RWPE2 (cell line): Measurements from ENCODE around the gene CCDC160.
A peak's percentile ranks its signal among the peaks of the same experiment; 100 is the strongest.

Experiments
- ATAC-seq: fragments of 200-7000 bp; cut with Tn5 transposase; 3 replicates; pipeline ENCODE4 v1.9.1; 2021; ENCODE audit warnings: low read depth
- DNase-seq: peaks from one replicate; pipeline ENCODE4 v3.0.0-alpha.2; 2020; ENCODE audit warnings: low spot score
- H3K27ac ChIP-seq: fragments of 450-650 bp; 2 replicates; pipeline ENCODE4 v1.5.1; 2017; ENCODE audit warnings: mild to moderate bottlenecking; ENCODE audit not compliant: poor library complexity, severe bottlenecking
- H3K27me3 ChIP-seq: fragments of 250-450 bp; sonication (Bioruptor Pico); 2 replicates; pipeline ENCODE4 v1.5.1; 2021; ENCODE audit warnings: mild to moderate bottlenecking, moderate library complexity; ENCODE audit not compliant: insufficient read depth, poor library complexity, severe bottlenecking
- H3K36me3 ChIP-seq: fragments of 250-450 bp; sonication (Bioruptor Pico); 2 replicates; pipeline ENCODE4 v1.5.1; 2020; ENCODE audit warnings: low read depth, mild to moderate bottlenecking, moderate library complexity
- H3K4me1 ChIP-seq: fragments of 250-450 bp; sonication (Bioruptor Pico); 2 replicates; pipeline ENCODE4 v1.5.1; 2021; ENCODE audit warnings: mild to moderate bottlenecking, moderate library complexity; ENCODE audit not compliant: insufficient read depth, poor library complexity, severe bottlenecking
- H3K4me3 ChIP-seq: fragments of 250-450 bp; sonication (Bioruptor Pico); 2 replicates; pipeline ENCODE4 v1.5.1; 2021; ENCODE audit warnings: mild to moderate bottlenecking, moderate library complexity; ENCODE audit not compliant: severe bottlenecking
- H3K9me3 ChIP-seq: fragments of 250-450 bp; sonication (Bioruptor Pico); 2 replicates; pipeline ENCODE4 v1.5.1; 2021; ENCODE audit warnings: mild to moderate bottlenecking, moderate library complexity; ENCODE audit not compliant: severe bottlenecking
- TF ChIP-seq, protein P1 (sequence below): fragments of 450-650 bp; IDR thresholded peaks from one replicate; pipeline ENCODE4 v1.5.1; 2017; ENCODE audit warnings: mild to moderate bottlenecking, moderate library complexity; ENCODE audit not compliant: poor library complexity, severe bottlenecking

Gene CCDC160

DNA sequence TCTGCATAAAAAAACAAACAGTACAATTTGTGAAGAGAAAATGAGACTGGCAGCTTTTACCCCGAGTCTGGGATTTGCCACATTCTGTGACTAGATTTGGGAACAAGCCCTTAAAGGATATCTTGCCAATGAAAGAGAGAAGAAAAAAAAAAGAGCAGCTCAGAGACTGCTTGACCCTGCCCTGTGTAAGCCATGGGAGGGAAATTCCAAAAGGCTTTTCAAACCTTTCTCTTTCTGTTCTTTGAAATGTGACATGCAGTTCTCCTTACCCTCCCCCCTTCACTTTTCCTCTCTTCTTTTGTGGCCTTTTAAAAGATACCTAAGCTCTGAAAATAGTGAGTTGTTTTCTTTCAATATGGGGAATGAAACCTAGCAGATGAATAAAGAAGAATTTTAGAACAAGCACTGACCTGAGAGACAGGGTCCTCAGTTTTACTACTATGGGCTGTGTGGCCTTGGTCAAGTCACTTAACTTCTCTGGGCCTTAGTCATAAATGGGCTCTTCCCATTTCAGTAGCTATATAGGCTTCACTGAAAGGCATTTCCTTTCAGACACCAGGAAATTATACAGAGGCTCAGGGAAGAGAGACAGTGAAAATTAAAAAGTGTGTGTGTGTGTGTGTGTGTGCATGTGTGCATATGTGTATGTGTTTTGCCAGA is 5.1 kb downstream of the CCDC160 start:
- Histone ChIP-seq H3K27ac (no peak overlapping the region), H3K36me3 (no peaks in the 10 kb centered on the region), H3K27me3 (no peaks in the 10 kb centered on the region), H3K4me3 (no peak overlapping the region), H3K9me3 (no peaks in the 10 kb centered on the region), H3K4me1 (no peaks in the 10 kb centered on the region)
- ATAC-seq (no peak), DNase-seq (no peak)
- TF ChIP-seq, protein P1, sequence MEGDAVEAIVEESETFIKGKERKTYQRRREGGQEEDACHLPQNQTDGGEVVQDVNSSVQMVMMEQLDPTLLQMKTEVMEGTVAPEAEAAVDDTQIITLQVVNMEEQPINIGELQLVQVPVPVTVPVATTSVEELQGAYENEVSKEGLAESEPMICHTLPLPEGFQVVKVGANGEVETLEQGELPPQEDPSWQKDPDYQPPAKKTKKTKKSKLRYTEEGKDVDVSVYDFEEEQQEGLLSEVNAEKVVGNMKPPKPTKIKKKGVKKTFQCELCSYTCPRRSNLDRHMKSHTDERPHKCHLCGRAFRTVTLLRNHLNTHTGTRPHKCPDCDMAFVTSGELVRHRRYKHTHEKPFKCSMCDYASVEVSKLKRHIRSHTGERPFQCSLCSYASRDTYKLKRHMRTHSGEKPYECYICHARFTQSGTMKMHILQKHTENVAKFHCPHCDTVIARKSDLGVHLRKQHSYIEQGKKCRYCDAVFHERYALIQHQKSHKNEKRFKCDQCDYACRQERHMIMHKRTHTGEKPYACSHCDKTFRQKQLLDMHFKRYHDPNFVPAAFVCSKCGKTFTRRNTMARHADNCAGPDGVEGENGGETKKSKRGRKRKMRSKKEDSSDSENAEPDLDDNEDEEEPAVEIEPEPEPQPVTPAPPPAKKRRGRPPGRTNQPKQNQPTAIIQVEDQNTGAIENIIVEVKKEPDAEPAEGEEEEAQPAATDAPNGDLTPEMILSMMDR: no peak

DNA sequence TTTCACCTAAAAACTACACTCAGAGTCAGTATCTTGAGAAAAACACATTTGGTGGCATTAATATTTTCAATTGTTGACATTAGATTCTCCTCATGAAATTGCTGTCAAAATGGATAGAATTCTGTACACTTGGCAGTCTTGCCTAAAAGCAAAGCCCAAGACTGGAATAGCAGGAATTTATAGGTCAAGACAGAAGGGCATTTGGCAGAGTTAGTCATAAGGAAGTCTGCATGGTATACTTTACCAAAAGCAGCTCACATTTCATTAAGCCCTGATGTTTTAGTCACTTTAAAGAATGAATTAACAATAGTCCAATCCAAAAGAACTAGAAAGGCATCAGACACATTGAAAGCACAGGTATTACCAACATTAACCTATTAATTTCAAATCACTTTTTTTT is 7.1 kb downstream of the CCDC160 start:
- Histone ChIP-seq H3K27me3 (no peaks in the 10 kb centered on the region), H3K4me1 (no peaks in the 10 kb centered on the region), H3K4me3 (no peak overlapping the region), H3K27ac (no peak overlapping the region), H3K36me3 (no peaks in the 10 kb centered on the region), H3K9me3 (no peaks in the 10 kb centered on the region)
- DNase-seq (no peak), ATAC-seq (peak; percentile 72; the same call in 2 of the 3 replicates)
- TF ChIP-seq, protein P1: no peak

DNA sequence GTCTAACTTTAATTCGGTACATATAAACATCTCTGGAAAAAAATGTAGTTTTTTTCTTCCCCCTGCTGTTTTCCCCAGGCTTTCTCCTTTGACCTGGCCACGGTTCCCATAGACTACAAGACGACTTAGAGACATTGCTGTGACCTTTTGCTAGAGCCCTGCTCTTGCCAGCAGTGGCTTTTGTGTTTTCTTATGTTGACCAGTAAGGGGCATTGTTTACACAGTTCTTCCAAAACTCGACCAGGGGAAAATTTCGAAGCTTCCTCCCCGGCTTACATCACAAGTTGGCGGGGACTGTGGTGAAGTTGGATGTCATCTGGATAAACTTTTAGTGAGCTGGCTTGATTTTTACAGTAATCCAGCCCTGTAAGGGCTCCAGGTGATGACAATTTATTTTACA is 9.3 kb downstream of the CCDC160 start:
- Histone ChIP-seq H3K27ac (no peak overlapping the region), H3K9me3 (no peaks in the 10 kb centered on the region), H3K27me3 (no peaks in the 10 kb centered on the region), H3K4me1 (no peaks in the 10 kb centered on the region), H3K36me3 (no peaks in the 10 kb centered on the region), H3K4me3 (no peak overlapping the region)
- ATAC-seq: no peak
- DNase-seq: no peak
- TF ChIP-seq, protein P1: no peak

DNA sequence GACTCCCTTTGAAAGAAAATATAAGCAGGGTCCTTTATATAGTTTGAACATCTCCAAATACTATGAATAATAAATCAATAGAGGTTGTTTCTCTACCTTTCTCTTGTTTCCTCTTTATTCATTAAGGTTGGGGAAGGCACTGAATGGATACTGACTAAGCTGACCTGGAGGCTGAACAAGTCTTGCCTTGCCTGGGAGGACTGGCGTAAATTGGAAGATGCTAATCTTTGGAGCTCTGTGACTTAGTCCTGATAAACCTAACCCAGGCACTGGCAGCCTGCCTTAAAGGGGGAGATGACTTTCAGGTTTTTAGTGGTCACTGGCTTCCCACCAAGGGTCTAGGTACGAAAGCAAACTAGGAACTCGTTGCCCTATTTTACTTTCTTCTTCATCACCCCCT is 10.5 kb downstream of the CCDC160 start:
- H3K4me3 ChIP-seq: no peak overlapping the region
- no peak overlapping the region for H3K27ac ChIP-seq
- TF ChIP-seq, protein P1: no peak
- no peak for DNase-seq
- H3K36me3 ChIP-seq: no peaks in the 10 kb centered on the region
- no peak for ATAC-seq
- no peaks in the 10 kb centered on the region for H3K4me1 ChIP-seq
- no peaks in the 10 kb centered on the region for H3K27me3 ChIP-seq
- no peaks in the 10 kb centered on the region for H3K9me3 ChIP-seq

DNA sequence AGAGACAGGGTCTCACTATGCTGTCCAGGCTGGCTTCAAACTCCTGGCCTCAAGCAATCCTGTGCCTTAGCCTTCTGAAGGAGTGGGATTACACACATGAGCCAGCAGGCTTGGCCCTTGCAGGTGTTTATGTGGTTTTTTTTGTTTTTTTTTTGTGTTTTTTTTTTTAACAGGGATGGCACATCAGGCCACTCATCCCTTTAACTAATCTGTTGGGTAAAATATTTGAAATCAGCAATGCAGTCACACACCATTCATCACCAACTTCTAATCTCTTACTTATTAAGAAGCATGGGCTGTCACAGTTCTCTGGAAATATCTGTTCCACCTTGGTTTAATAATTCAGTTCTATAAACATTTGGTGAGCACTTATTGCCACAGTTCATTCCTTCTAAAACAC is 12.3 kb downstream of the CCDC160 start:
- TF ChIP-seq, protein P1: no peak
- H3K36me3 ChIP-seq: no peaks in the 10 kb centered on the region
- DNase-seq: no peak
- H3K9me3 ChIP-seq: no peaks in the 10 kb centered on the region
- ATAC-seq: no peak
- H3K4me1 ChIP-seq: no peaks in the 10 kb centered on the region
- no peak overlapping the region for H3K27ac ChIP-seq
- no peaks in the 10 kb centered on the region for H3K27me3 ChIP-seq
- no peak overlapping the region for H3K4me3 ChIP-seq
